ENCODE results near the gene CLCN5. TPM values are rescaled to one million over a fixed set of nuclear protein-coding genes. Genes with fewer than 3 reads are reported as not detected.

Gene CLCN5
- total and polyA plus RNA-seq, 2 donors (not counting 1 experiment from before 2014, with no cell fraction given), result 2.9 to 3.6 TPM

DNA sequence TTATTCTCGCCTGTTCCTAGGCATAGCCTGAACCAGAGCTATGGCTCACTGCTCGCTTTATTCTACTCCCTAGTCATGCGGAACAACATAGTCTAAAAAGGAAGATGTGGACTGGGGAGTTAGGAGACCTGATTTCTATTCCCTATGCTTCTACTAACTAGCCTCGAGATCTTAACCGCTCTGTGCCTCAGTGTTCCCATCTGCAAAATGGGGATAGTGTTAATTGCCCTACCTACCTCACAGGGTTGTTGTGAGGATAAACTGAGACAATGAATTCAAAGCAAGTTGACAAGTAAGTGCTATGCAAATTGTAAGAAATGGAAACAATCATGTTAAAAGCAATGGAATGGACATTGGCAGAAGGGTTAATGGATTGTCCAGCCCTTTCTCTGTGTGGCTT lies 176.4 kb downstream of the CLCN5 start:
- no peaks in the 10 kb centered on the region for H3K79me2 ChIP-seq (ENCODE audit: control insufficient read depth, insufficient read depth, low read length)
- H3K9me3 ChIP-seq (ENCODE audit: control insufficient read depth, insufficient read depth, low read depth, low read length), result no peaks in the 10 kb centered on the region
- H4K20me1 ChIP-seq (ENCODE audit: control insufficient read depth, extremely low read depth, insufficient read depth, low read length), result no peaks in the 10 kb centered on the region
- no peak overlapping the region for H2AFZ ChIP-seq (ENCODE audit: low read length)
- H3K4me2 ChIP-seq (ENCODE audit: extremely low read depth, insufficient read depth, low read length), result no peak overlapping the region
- H3K27me3 ChIP-seq (ENCODE audit: control insufficient read depth, insufficient read depth, low read length), result no peaks in the 10 kb centered on the region
- no peak for DNase-seq (ENCODE audit: low read depth in 2 of 2)
- H3K27ac ChIP-seq (ENCODE audit: insufficient read depth, low read length), result no peak overlapping the region
- H3K4me1 ChIP-seq (ENCODE audit: control insufficient read depth, extremely low read depth, insufficient read depth, low read length), result no peaks in the 10 kb centered on the region
- no peak overlapping the region for H3K4me3 ChIP-seq (replicated peaks in 1 of 4; ENCODE audit: control extremely low read depth in 1 of 4, insufficient read depth in 1 of 4, low read depth in 3 of 4, low read length in 4 of 4)
- no peaks in the 10 kb centered on the region for H3K36me3 ChIP-seq (ENCODE audit: control insufficient read depth, insufficient read depth, low read length)
- H3K9ac ChIP-seq (ENCODE audit: insufficient read depth, low read length), result no peak overlapping the region
- TF ChIP-seq, protein P1, sequence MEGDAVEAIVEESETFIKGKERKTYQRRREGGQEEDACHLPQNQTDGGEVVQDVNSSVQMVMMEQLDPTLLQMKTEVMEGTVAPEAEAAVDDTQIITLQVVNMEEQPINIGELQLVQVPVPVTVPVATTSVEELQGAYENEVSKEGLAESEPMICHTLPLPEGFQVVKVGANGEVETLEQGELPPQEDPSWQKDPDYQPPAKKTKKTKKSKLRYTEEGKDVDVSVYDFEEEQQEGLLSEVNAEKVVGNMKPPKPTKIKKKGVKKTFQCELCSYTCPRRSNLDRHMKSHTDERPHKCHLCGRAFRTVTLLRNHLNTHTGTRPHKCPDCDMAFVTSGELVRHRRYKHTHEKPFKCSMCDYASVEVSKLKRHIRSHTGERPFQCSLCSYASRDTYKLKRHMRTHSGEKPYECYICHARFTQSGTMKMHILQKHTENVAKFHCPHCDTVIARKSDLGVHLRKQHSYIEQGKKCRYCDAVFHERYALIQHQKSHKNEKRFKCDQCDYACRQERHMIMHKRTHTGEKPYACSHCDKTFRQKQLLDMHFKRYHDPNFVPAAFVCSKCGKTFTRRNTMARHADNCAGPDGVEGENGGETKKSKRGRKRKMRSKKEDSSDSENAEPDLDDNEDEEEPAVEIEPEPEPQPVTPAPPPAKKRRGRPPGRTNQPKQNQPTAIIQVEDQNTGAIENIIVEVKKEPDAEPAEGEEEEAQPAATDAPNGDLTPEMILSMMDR (conservative IDR thresholded peaks at IDR 0.05 in 1 of 2, IDR thresholded peaks at IDR 0.05 in 1 of 2; ENCODE audit: low read depth in 1 of 2, low read length in 2 of 2), result no peak
- no peak for TF ChIP-seq EZH2 (IDR thresholded peaks at IDR 0.05; ENCODE audit: low read length, missing control alignments)

DNA sequence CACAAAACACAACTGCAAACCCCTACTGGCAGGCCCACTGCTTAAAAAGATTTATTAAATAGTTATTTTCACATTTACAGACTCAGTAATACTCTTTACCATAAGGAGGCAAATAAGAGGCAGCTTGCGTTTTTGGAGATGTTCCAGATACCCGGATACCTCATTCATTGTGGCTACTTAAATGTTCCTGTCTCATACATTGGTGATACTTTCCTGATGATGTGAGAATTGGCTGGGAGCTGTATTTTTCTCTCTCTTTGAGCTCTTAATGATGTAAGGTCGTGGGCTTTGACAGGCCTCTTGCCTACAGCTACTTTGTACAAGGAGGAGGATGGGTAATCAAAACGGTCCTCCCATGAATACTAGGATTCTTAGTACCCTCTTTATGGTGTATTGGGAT lies 176.9 kb downstream of the CLCN5 start:
- TF ChIP-seq, protein P1 (conservative IDR thresholded peaks at IDR 0.05 in 1 of 2, IDR thresholded peaks at IDR 0.05 in 1 of 2; ENCODE audit: low read depth in 1 of 2, low read length in 2 of 2), result no peak
- no peak for TF ChIP-seq EZH2 (IDR thresholded peaks at IDR 0.05; ENCODE audit: low read length, missing control alignments)
- H3K9me3 ChIP-seq (ENCODE audit: control insufficient read depth, insufficient read depth, low read depth, low read length), result no peaks in the 10 kb centered on the region
- DNase-seq (ENCODE audit: low read depth in 2 of 2), result peak in 1 of 2 donors; percentile 0

DNA sequence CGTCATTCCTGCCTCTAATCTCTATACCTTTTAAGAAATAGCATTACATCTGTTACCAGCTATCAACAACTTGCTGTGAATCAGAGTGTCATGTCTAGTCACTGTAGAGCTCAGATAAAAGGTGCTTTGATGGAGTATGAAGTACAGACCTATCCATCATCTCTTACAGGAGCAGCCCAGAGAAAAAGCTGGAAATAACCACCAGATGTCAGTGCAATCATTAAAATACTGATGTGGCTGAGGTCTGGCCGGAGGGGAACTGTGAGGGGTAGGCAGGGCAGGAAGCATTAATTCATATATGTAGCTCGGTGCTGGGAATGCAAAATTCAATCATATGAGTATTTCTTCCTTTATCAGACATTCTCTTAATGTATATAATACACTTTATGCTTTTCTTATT lies 177.8 kb downstream of the CLCN5 start:
- Histone ChIP-seq H3K9ac (ENCODE audit: insufficient read depth, low read length) (no peak overlapping the region), H3K4me2 (ENCODE audit: extremely low read depth, insufficient read depth, low read length) (no peak overlapping the region), H4K20me1 (ENCODE audit: control insufficient read depth, extremely low read depth, insufficient read depth, low read length) (no peaks in the 10 kb centered on the region), H3K27me3 (ENCODE audit: control insufficient read depth, insufficient read depth, low read length) (no peaks in the 10 kb centered on the region), H3K36me3 (ENCODE audit: control insufficient read depth, insufficient read depth, low read length) (no peaks in the 10 kb centered on the region), H3K4me1 (ENCODE audit: control insufficient read depth, extremely low read depth, insufficient read depth, low read length) (no peaks in the 10 kb centered on the region), H3K4me3 (replicated peaks in 1 of 4; ENCODE audit: control extremely low read depth in 1 of 4, insufficient read depth in 1 of 4, low read depth in 3 of 4, low read length in 4 of 4) (no peak overlapping the region), H3K9me3 (ENCODE audit: control insufficient read depth, insufficient read depth, low read depth, low read length) (no peaks in the 10 kb centered on the region), H3K79me2 (ENCODE audit: control insufficient read depth, insufficient read depth, low read length) (no peaks in the 10 kb centered on the region), H3K27ac (ENCODE audit: insufficient read depth, low read length) (no peak overlapping the region), H2AFZ (ENCODE audit: low read length) (no peak overlapping the region)
- no peak for DNase-seq (ENCODE audit: low read depth in 2 of 2)
- TF ChIP-seq, protein P1 (conservative IDR thresholded peaks at IDR 0.05 in 1 of 2, IDR thresholded peaks at IDR 0.05 in 1 of 2; ENCODE audit: low read depth in 1 of 2, low read length in 2 of 2), result peak; percentile 1 to 3
- no peak for TF ChIP-seq EZH2 (IDR thresholded peaks at IDR 0.05; ENCODE audit: low read length, missing control alignments)

More for the DNA sequence above, 176.9 kb downstream of the CLCN5 start:
- no peak overlapping the region for H3K9ac ChIP-seq (ENCODE audit: insufficient read depth, low read length)
- H3K27ac ChIP-seq (ENCODE audit: insufficient read depth, low read length), result no peak overlapping the region
- H3K27me3 ChIP-seq (ENCODE audit: control insufficient read depth, insufficient read depth, low read length), result no peaks in the 10 kb centered on the region
- H2AFZ ChIP-seq (ENCODE audit: low read length), result no peak overlapping the region
- no peak overlapping the region for H3K4me3 ChIP-seq (replicated peaks in 1 of 4; ENCODE audit: control extremely low read depth in 1 of 4, insufficient read depth in 1 of 4, low read depth in 3 of 4, low read length in 4 of 4)
- no peaks in the 10 kb centered on the region for H3K4me1 ChIP-seq (ENCODE audit: control insufficient read depth, extremely low read depth, insufficient read depth, low read length)
- no peaks in the 10 kb centered on the region for H3K36me3 ChIP-seq (ENCODE audit: control insufficient read depth, insufficient read depth, low read length)
- no peak overlapping the region for H3K4me2 ChIP-seq (ENCODE audit: extremely low read depth, insufficient read depth, low read length)
- H3K79me2 ChIP-seq (ENCODE audit: control insufficient read depth, insufficient read depth, low read length), result no peaks in the 10 kb centered on the region
- H4K20me1 ChIP-seq (ENCODE audit: control insufficient read depth, extremely low read depth, insufficient read depth, low read length), result no peaks in the 10 kb centered on the region

All from fibroblast of lung (primary cell).